CD4-positive, alpha-beta T cell treated with Interleukin-2 at 100 ng/mL for 4 hours (primary cell): ENCODE data around the gene LRRC10B.
"Not testable (repeated sequence)": the region's sequence is repeated elsewhere in the genome, so short reads cannot be mapped to it uniquely, and the experiment has no call there.

Experiments used
- DNase-seq: peaks from one replicate; pipeline ENCODE4 v3.0.0-alpha.2; 2020; ENCODE audit warnings: low spot score

LRRC10B gene

GRCh38 chr11:61507962-61508861 lies at the start of gene LRRC10B:
Gene LRRC10B, plus strand, starts transcription at chr11:61508749. Its CDS starts 250 bp downstream, at chr11:61508999.
- DNase-seq: no peak

GRCh38 chr11:61460474-61460881 lies 48.1 kb upstream of the LRRC10B start:
- DNase-seq: no peak

- DNase-seq: no peak
Observed at GRCh38 chr11:61460986-61461385, 47.6 kb upstream of the LRRC10B start.

GRCh38 chr11:61467602-61468001 lies 40.9 kb upstream of the LRRC10B start:
- not testable (repeated sequence) for DNase-seq

- DNase-seq: no peak
Observed at GRCh38 chr11:61468002-61468401, 40.5 kb upstream of the LRRC10B start.

- no peak for DNase-seq
Observed at GRCh38 chr11:61472282-61472681, 36.3 kb upstream of the LRRC10B start.

GRCh38 chr11:61472868-61473267 lies 35.7 kb upstream of the LRRC10B start:
- DNase-seq: no peak

- no peak for DNase-seq
Observed at GRCh38 chr11:61473370-61474012, 35.1 kb upstream of the LRRC10B start.

GRCh38 chr11:61474013-61474643 lies 34.4 kb upstream of the LRRC10B start:
- no peak for DNase-seq

GRCh38 chr11:61475433-61475832 lies 33.1 kb upstream of the LRRC10B start:
- DNase-seq: no peak

GRCh38 chr11:61476371-61476770 lies 32.2 kb upstream of the LRRC10B start:
- no peak for DNase-seq

GRCh38 chr11:61477126-61477525 lies 31.4 kb upstream of the LRRC10B start:
- DNase-seq: no peak

- DNase-seq: peak; percentile 51
Observed at GRCh38 chr11:61477727-61478148, 30.8 kb upstream of the LRRC10B start.

- not testable (repeated sequence) for DNase-seq
Observed at GRCh38 chr11:61479360-61480058, 29.0 kb upstream of the LRRC10B start.

GRCh38 chr11:61480261-61480993 lies 28.1 kb upstream of the LRRC10B start:
- DNase-seq: no peak

- DNase-seq: no peak
Observed at GRCh38 chr11:61480994-61481335, 27.6 kb upstream of the LRRC10B start.

GRCh38 chr11:61481806-61482205 lies 26.7 kb upstream of the LRRC10B start:
- DNase-seq: no peak

GRCh38 chr11:61482513-61482912 lies 26.0 kb upstream of the LRRC10B start:
- DNase-seq: no peak

GRCh38 chr11:61484541-61484940 lies 24.0 kb upstream of the LRRC10B start:
- no peak for DNase-seq

- no peak for DNase-seq
Observed at GRCh38 chr11:61485080-61485479, 23.5 kb upstream of the LRRC10B start.

- DNase-seq: no peak
Observed at GRCh38 chr11:61486011-61486620, 22.4 kb upstream of the LRRC10B start.
